GM18907 (cell line): ENCODE data around the gene ABHD2.
"Not testable (repeated sequence)": the region's sequence is repeated elsewhere in the genome, so short reads cannot be mapped to it uniquely, and the experiment has no call there.

Source experiments
- ATAC-seq: cut with Tn5 transposase; IDR thresholded peaks from one replicate; pipeline ENCODE4 v1.9.1; 2021; ENCODE audit warnings: mild to moderate bottlenecking, moderate library complexity; ENCODE audit not compliant: unreplicated experiment

The ABHD2 gene

GRCh38 chr15:89136818-89137772, 48.8 kb downstream of the ABHD2 start:
- ATAC-seq: no peak

GRCh38 chr15:89137926-89138325, 49.7 kb downstream of the ABHD2 start:
- ATAC-seq: no peak

- no peak for ATAC-seq
These were observed 50.9 kb downstream of the ABHD2 start for GRCh38 chr15:89138999-89139612.

GRCh38 chr15:89139613-89140499, 51.6 kb downstream of the ABHD2 start:
- no peak for ATAC-seq

GRCh38 chr15:89140595-89140994, 52.3 kb downstream of the ABHD2 start:
- no peak for ATAC-seq

GRCh38 chr15:89141159-89141558, 52.9 kb downstream of the ABHD2 start:
- ATAC-seq: not testable (repeated sequence)

- no peak for ATAC-seq
These were observed 53.6 kb downstream of the ABHD2 start for GRCh38 chr15:89141885-89142284.

GRCh38 chr15:89142423-89142822, 54.2 kb downstream of the ABHD2 start:
- ATAC-seq: no peak

- no peak for ATAC-seq
These were observed 55.4 kb downstream of the ABHD2 start for GRCh38 chr15:89143503-89144162.

GRCh38 chr15:89144491-89144890, 56.2 kb downstream of the ABHD2 start:
- ATAC-seq: no peak

GRCh38 chr15:89146366-89146765, 58.1 kb downstream of the ABHD2 start:
- no peak for ATAC-seq

- no peak for ATAC-seq
These were observed 59.9 kb downstream of the ABHD2 start for GRCh38 chr15:89148126-89148525.

GRCh38 chr15:89149501-89150101, 61.3 kb downstream of the ABHD2 start:
- no peak for ATAC-seq

GRCh38 chr15:89150287-89150686, 62.0 kb downstream of the ABHD2 start:
- no peak for ATAC-seq

- no peak for ATAC-seq
These were observed 62.8 kb downstream of the ABHD2 start for GRCh38 chr15:89150762-89151664.

- ATAC-seq: no peak
These were observed 66.9 kb downstream of the ABHD2 start for GRCh38 chr15:89155122-89155521.

- ATAC-seq: no peak
These were observed 67.4 kb downstream of the ABHD2 start for GRCh38 chr15:89155656-89156055.

- ATAC-seq: no peak
These were observed 68.8 kb downstream of the ABHD2 start for GRCh38 chr15:89157061-89157460.

- no peak for ATAC-seq
These were observed 69.8 kb downstream of the ABHD2 start for GRCh38 chr15:89157918-89158564.
